K562 (cell line): Measurements from ENCODE around the gene CMIP. TPM values are rescaled to one million over a fixed set of nuclear protein-coding genes. Genes with fewer than 3 reads are reported as not detected.

Experiments
- ATAC-seq: fragments of 200-7000 bp; cut with Tn5 transposase; 3 replicates; pipeline ENCODE4 v1.9.1; 2020; ENCODE audit warnings: moderate library complexity
- BruUV-seq: library from RNA; stranded (reverse); fragments of 400-500 nt; replicated peaks from 2 replicates; lab custom pipeline; 2021; lab: Mats Ljungman, UMichigan
- CTCF ChIA-PET: fragments of 300-600 bp; formaldehyde crosslinking; extraction: SDS; loops from one replicate; lab custom pipeline; 2021; ENCODE audit warnings: low intra/inter-chr PET ratio; lab: Yijun Ruan, JAX
- POLR2A ChIA-PET: fragments of 300-600, 350-650 bp; sonication (Branson Sonifier 250); formaldehyde crosslinking; extraction: SDS; loops from one replicate; lab custom pipeline; 2021; ENCODE audit warnings: antibody characterized with exemption, inconsistent platforms; lab: Yijun Ruan, JAX
- DNase-seq, 4 experiments: peaks; one replicate each; pipeline versions ENCODE4 v3.0.0 to v3.0.0-alpha.2; 2011 to 2018; ENCODE audit warnings: low spot score in 3 of 4, mixed read lengths in 3 of 4; ENCODE audit errors: extremely low read depth in 1 of 4
- FAIRE-seq: peaks from 2 replicates; lab custom pipeline; 2011; peaks lifted over from hg19 to GRCh38; lab: Jason Lieb, UNC
- H2AFZ ChIP-seq: 2 replicates; pipeline ENCODE4 v1.6.0; 2011; ENCODE audit warnings: low read depth, low read length, control low read depth, inconsistent platforms
- H3K27ac ChIP-seq: fragments of 200-600 bp; 3 replicates; pipeline ENCODE4 v1.8.0; 2011; ENCODE audit warnings: low read depth, mild to moderate bottlenecking, control low read depth, inconsistent platforms, low read length, moderate library complexity, mixed read lengths; ENCODE audit errors: extremely low read depth
- H3K27me3 ChIP-seq, 2 experiments: fragments of 300-600 bp in 1 of 2; 2 replicates in 1 of 2; 3 replicates in 1 of 2; pipeline versions ENCODE4 v1.6.0 to v1.8.0; 2011; ENCODE audit warnings: inconsistent platforms in 2 of 2, low read length in 2 of 2, mild to moderate bottlenecking in 1 of 2, mixed read lengths in 1 of 2, moderate library complexity in 1 of 2; ENCODE audit not compliant: control insufficient read depth in 2 of 2, insufficient read depth in 2 of 2
- H3K36me3 ChIP-seq: fragments of 300-600 bp; 3 replicates; pipeline ENCODE4 v1.8.0; 2011; ENCODE audit warnings: mild to moderate bottlenecking, low read length, inconsistent platforms; ENCODE audit not compliant: control insufficient read depth, insufficient read depth
- H3K4me1 ChIP-seq, 2 experiments: fragments of 200-600 bp in 1 of 2; replicated peaks in 1 of 2; 2 replicates in 1 of 2; 3 replicates in 1 of 2; pipeline versions ENCODE4 v1.5.1 to v1.8.0; 2011; ENCODE audit warnings: inconsistent platforms in 2 of 2, low read length in 2 of 2, mild to moderate bottlenecking in 1 of 2, mixed read lengths in 1 of 2, moderate library complexity in 1 of 2; ENCODE audit not compliant: control insufficient read depth in 2 of 2, insufficient read depth in 2 of 2
- H3K4me2 ChIP-seq: 2 replicates; pipeline ENCODE4 v1.6.1; 2011; ENCODE audit warnings: low read length, control low read depth, inconsistent platforms, mixed read lengths; ENCODE audit not compliant: insufficient read depth
- H3K4me3 ChIP-seq: fragments of 200-600 bp; sonication (generic), shearing (Covaris generic); 2 replicates; pipeline ENCODE4 v1.5.1; 2016; ENCODE audit warnings: control low read depth, inconsistent platforms
- H3K79me2 ChIP-seq: fragments of 200-600 bp; 3 replicates; pipeline ENCODE4 v1.8.0; 2011; ENCODE audit warnings: low read length, inconsistent platforms; ENCODE audit not compliant: control insufficient read depth, insufficient read depth
- H3K9ac ChIP-seq, 2 experiments: 2 replicates each; pipeline versions ENCODE4 v1.6.0 to v1.6.1; 2011; ENCODE audit warnings: low read depth in 2 of 2, low read length in 2 of 2, control low read depth in 1 of 2, inconsistent platforms in 1 of 2, mild to moderate bottlenecking in 1 of 2, mixed read lengths in 1 of 2; ENCODE audit not compliant: insufficient read depth in 1 of 2
- H3K9me1 ChIP-seq: one replicate; pipeline ENCODE4 v1.6.0; 2011; ENCODE audit warnings: inconsistent platforms, mild to moderate bottlenecking, low read length, moderate library complexity; ENCODE audit not compliant: control insufficient read depth, insufficient read depth
- H3K9me3 ChIP-seq: replicated peaks from 2 replicates; pipeline ENCODE4 v1.5.1; 2011; ENCODE audit warnings: low read depth, low read length, inconsistent platforms; ENCODE audit not compliant: control insufficient read depth, insufficient read depth
- H4K20me1 ChIP-seq: replicated peaks from 2 replicates; pipeline ENCODE4 v1.6.1; 2011; ENCODE audit warnings: low read length, inconsistent platforms, mixed read lengths; ENCODE audit not compliant: control insufficient read depth, insufficient read depth
- POLR2G ChIP-seq: fragments of 200-400 bp; formaldehyde crosslinking; IDR thresholded peaks from 2 replicates; pipeline ENCODE4 v1.6.1; 2017; ENCODE audit warnings: low read depth, mild to moderate bottlenecking, antibody characterized with exemption, low read length, moderate library complexity
- RAD21 ChIP-seq, 2 experiments: fragments of 250-450 bp in 1 of 2; fragments of 450-650 bp in 1 of 2; sonication (Bioruptor Pico) in 1 of 2; formaldehyde crosslinking in 1 of 2; IDR thresholded peaks in 1 of 2; conservative IDR thresholded peaks in 1 of 2; 2 replicates each; pipeline versions ENCODE4 v1.4.0 to v1.8.0; 2020 to 2022; ENCODE audit warnings: mild to moderate bottlenecking in 2 of 2, moderate library complexity in 1 of 2
- RHOXF2B ChIP-seq: fragments of 250-450 bp; sonication (Bioruptor Pico); conservative IDR thresholded peaks from 2 replicates; pipeline ENCODE4 v1.5.1; 2021
- ZNF766 ChIP-seq: fragments of 200-800 bp; sonication (Bioruptor generic); conservative IDR thresholded peaks from 2 replicates; pipeline ENCODE4 v1.6.1; 2016; ENCODE audit warnings: missing genetic modification characterization, missing compliant biosample characterization
- WGBS: fragments of 100-300 bp; shearing (Covaris generic); methylation state at CpG from one replicate; pipeline ENCODE4 v1.1.6; 2016; ENCODE audit warnings: low coverage, mixed read lengths; ENCODE audit not compliant: insufficient coverage; ENCODE audit errors: missing lambda C conversion rate; 5-methylcytosine and 5-hydroxymethylcytosine counted together
- in situ Hi-C: fragments of 300-500 bp; cut with MboI; formaldehyde crosslinking; loops from 4 replicates; pipeline ENCODE4 v1.15.0; 2018; ENCODE audit warnings: inconsistent platforms, mixed read lengths
- intact Hi-C: fragments of 100-400 bp; cut with micrococcal nuclease; formaldehyde crosslinking; loops from 2 replicates; pipeline ENCODE4 v1.14.2; 2022
- polyA plus RNA-seq, 8 experiments: library from polyadenylated mRNA; depleted of rRNA in 4 of 8; stranded (reverse) in 5 of 8; unstranded in 3 of 8; fragments of >200 nt; fragmentation: Nextera tagmentation in 2 of 8; fragmentation: Illumina TruSeq in 1 of 8; extraction: Ambion mirVana in 2 of 8; extraction: Trizol in 1 of 8; gene quantifications; 2 replicates each; pipeline versions ENCODE4 v1.2.1 to v1.2.3, GENCODE V29; 2011 to 2014; ENCODE audit warnings: inconsistent platforms in 1 of 8, missing spikeins in 1 of 8
- total RNA-seq, 7 experiments: library from RNA; depleted of rRNA in 6 of 7; stranded (reverse); fragments of >200 nt in 6 of 7; fragmentation: Illumina TruSeq in 2 of 7; extraction: Trizol in 2 of 7; gene quantifications; 2 replicates each; pipeline versions ENCODE4 v1.2.1 to v1.2.3, GENCODE V29; 2011 to 2021; ENCODE audit warnings: low replicate concordance in 1 of 7

Gene CMIP
- total and polyA plus RNA-seq, 9 of the 15 experiments (the other 6 are each of a cell fraction or from before 2014, with no cell fraction given): 0.94 to 82.5 (median 10.3) TPM

- Histone ChIP-seq H3K4me2 (no peak overlapping the region), H4K20me1 (no peaks in the 10 kb centered on the region), H3K27ac (no peak overlapping the region), H3K4me3 (no peak overlapping the region), H3K27me3 (no peaks in the 10 kb centered on the region), H3K9me1 (no peaks in the 10 kb centered on the region), H2AFZ (no peak overlapping the region), H3K9me3 (no peaks in the 10 kb centered on the region), H3K79me2 (peaks cover 40% of the 10 kb centered on the region), H3K4me1 (peaks cover 57 to 60% of the 10 kb centered on the region in 2 experiments), H3K9ac (no peak overlapping the region), H3K36me3 (peaks cover 13% of the 10 kb centered on the region; the same call in 2 of the 3 replicates)
- FAIRE-seq (no peak), ATAC-seq (no peak), DNase-seq (no peak)
- BruUV-seq: no TSS peak
- intact Hi-C loops (no loop called here), in situ Hi-C loops (no loop called here)
- TF ChIP-seq ZNF766 (CRISPR knock-in tag): no peak
- TF ChIP-seq POLR2G: 0 out of 2 replicates have a peak, but pooled peaks have one; percentile 12
- TF ChIP-seq RAD21 (CRISPR knock-in tag; conservative IDR thresholded peaks at IDR 0.05 in 1 of 2, IDR thresholded peaks at IDR 0.05 in 1 of 2): no peak
- no peak for TF ChIP-seq RHOXF2B
- 85% methylated on average over 10 of the region's 12 CpGs for WGBS
- ChIA-PET CTCF (no interaction called here), POLR2A (interaction anchor here (0.5 to 0.6 kb wide), 2 partner anchors 10 to 200 kb away, joined by 3 read pairs; no protein-coding TSS in a partner anchor)
Measured at GRCh38 chr16:81627729-81628244, 183.2 kb downstream of the CMIP start.
